ENCODE results near the gene EHD1.

DNA sequence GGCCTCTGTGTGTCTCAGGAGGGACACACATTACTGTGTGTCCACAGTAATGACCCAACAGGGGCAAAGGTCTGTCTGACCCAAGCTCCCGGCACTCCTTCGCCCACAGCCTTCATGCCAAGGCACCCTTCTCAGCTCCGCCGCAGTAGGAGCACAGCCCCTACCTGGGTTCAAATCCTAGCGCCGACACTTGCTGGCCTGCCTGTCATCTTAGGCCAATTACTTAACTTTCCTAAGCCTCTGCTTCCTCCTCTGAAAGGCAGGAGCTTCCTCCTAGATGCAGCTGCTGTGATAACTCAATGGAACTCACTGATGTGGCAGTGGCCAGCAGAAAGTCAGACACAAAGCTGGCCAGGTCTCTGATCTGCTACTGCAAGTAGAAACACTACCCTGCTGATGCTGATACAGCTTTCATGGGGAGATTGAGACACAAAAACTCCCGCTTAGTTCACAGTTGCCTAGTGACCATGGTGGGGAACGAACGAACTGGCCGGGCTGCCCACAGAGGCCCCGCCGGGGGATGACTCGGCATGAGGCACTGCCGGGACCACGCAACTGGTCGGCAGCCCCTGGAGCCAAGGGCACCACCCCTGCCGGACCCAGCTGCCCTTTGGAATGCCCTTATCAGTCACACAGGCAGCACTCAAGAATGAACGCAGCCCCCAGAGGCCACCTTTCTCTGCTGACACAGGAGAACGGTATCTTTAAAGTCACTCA is 8.1 kb downstream of the EHD1 start:
- TF ChIP-seq, protein P1, sequence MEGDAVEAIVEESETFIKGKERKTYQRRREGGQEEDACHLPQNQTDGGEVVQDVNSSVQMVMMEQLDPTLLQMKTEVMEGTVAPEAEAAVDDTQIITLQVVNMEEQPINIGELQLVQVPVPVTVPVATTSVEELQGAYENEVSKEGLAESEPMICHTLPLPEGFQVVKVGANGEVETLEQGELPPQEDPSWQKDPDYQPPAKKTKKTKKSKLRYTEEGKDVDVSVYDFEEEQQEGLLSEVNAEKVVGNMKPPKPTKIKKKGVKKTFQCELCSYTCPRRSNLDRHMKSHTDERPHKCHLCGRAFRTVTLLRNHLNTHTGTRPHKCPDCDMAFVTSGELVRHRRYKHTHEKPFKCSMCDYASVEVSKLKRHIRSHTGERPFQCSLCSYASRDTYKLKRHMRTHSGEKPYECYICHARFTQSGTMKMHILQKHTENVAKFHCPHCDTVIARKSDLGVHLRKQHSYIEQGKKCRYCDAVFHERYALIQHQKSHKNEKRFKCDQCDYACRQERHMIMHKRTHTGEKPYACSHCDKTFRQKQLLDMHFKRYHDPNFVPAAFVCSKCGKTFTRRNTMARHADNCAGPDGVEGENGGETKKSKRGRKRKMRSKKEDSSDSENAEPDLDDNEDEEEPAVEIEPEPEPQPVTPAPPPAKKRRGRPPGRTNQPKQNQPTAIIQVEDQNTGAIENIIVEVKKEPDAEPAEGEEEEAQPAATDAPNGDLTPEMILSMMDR (conservative IDR thresholded peaks at IDR 0.05; ENCODE audit: low read depth, low read length), result no peak
- peak; percentile 27; the same call in 1 of the 2 replicates for TF ChIP-seq POLR2A (IDR thresholded peaks at IDR 0.05; ENCODE audit: low read depth, low read length)
- TF ChIP-seq MAZ (IDR thresholded peaks at IDR 0.05; ENCODE audit: borderline replicate concordance, low read depth, low read length), result peak; percentile 30; the same call in 1 of the 2 replicates
- no peak for TF ChIP-seq CHD1 (IDR thresholded peaks at IDR 0.05; ENCODE audit: low read depth, low read length)

Measured in IMR-90 (cell line).